Activated naive CD4-positive, alpha-beta T cell treated with Interleukin-2 at 50 U/mL for 16 hours (primary cell): ENCODE results near the gene PDCD2L.
"Not testable (repeated sequence)": the region's sequence is repeated elsewhere in the genome, so short reads cannot be mapped to it uniquely, and the experiment has no call there.

ENCODE experiments used
- DNase-seq: peaks from one replicate; pipeline ENCODE4 v3.0.0-alpha.2; 2020

Gene PDCD2L

GRCh38 chr19:34375598-34375997 is 28.6 kb upstream of the PDCD2L start:
- DNase-seq: no peak

- no peak for DNase-seq
Measured at GRCh38 chr19:34380639-34381241, 23.5 kb upstream of the PDCD2L start.

- DNase-seq: no peak
Measured at GRCh38 chr19:34381399-34382251, 22.6 kb upstream of the PDCD2L start.

- DNase-seq: no peak
Measured at GRCh38 chr19:34382471-34382870, 21.7 kb upstream of the PDCD2L start.

- no peak for DNase-seq
Measured at GRCh38 chr19:34383599-34383998, 20.6 kb upstream of the PDCD2L start.

GRCh38 chr19:34386645-34387445 is 17.4 kb upstream of the PDCD2L start:
- DNase-seq: no peak

GRCh38 chr19:34387446-34387810 is 16.8 kb upstream of the PDCD2L start:
- no peak for DNase-seq

- not testable (repeated sequence) for DNase-seq
Measured at GRCh38 chr19:34388745-34389144, 15.5 kb upstream of the PDCD2L start.

GRCh38 chr19:34391813-34392212 is 12.4 kb upstream of the PDCD2L start:
- DNase-seq: no peak

GRCh38 chr19:34393031-34393430 is 11.2 kb upstream of the PDCD2L start:
- DNase-seq: no peak

- no peak for DNase-seq
Measured at GRCh38 chr19:34393629-34394028, 10.6 kb upstream of the PDCD2L start.

- DNase-seq: no peak
Measured at GRCh38 chr19:34397853-34398252, 6.3 kb upstream of the PDCD2L start.

- DNase-seq: no peak
Measured at GRCh38 chr19:34399886-34400285, 4.3 kb upstream of the PDCD2L start.

- not testable (repeated sequence) for DNase-seq
Measured at GRCh38 chr19:34400844-34401243, 3.4 kb upstream of the PDCD2L start.

- no peak for DNase-seq
Measured at GRCh38 chr19:34402074-34402600, 2.1 kb upstream of the PDCD2L start.

- DNase-seq: no peak
Measured at GRCh38 chr19:34403784-34404108, 453 bp upstream of the PDCD2L start.

- DNase-seq: no peak
Measured at GRCh38 chr19:34405892-34406660, 1.9 kb downstream of the PDCD2L start.

- no peak for DNase-seq
Measured at GRCh38 chr19:34408411-34408810, 4.2 kb downstream of the PDCD2L start.

GRCh38 chr19:34409189-34410164 is 5.3 kb downstream of the PDCD2L start:
- no peak for DNase-seq

- no peak for DNase-seq
Measured at GRCh38 chr19:34411216-34411615, 7.0 kb downstream of the PDCD2L start.

GRCh38 chr19:34416021-34416545 is 11.9 kb downstream of the PDCD2L start:
- no peak for DNase-seq
